ENCODE measurements around the gene DCTN4. TPM values are rescaled to one million over a fixed set of nuclear protein-coding genes. Genes with fewer than 3 reads are reported as not detected.

The DCTN4 gene
- total and polyA plus RNA-seq, 2 of the 4 experiments (the other 2 are of a cell fraction), result 28.1 to 50.2 TPM

GRCh38 chr5:150764530-150764929 is 5.7 kb upstream of the DCTN4 start:
- POLR2A ChIA-PET (ENCODE audit: unreplicated experiment), result no interaction called here
- CTCF ChIA-PET, result no interaction called here
- H4K91ac ChIP-seq (ENCODE audit: insufficient read depth, low read depth, low read length), result no peak overlapping the region

More at GRCh38 chr5:150764530-150764929, 5.7 kb upstream of the DCTN4 start:
- no peak overlapping the region for H4K5ac ChIP-seq (ENCODE audit: low read depth, low read length)
- no peak overlapping the region for H3K27ac ChIP-seq (ENCODE audit: insufficient read depth, low read length)
- in situ Hi-C loops (cut with MboI; ENCODE audit: low sequenced_read_pairs), result no loop called here
- H3K4me2 ChIP-seq (ENCODE audit: low read depth, low read length), result no peak overlapping the region
- H3K9me3 ChIP-seq (ENCODE audit: control insufficient read depth, insufficient read depth, low read length), result peaks cover 2% of the 10 kb centered on the region; the same call in 1 of the 2 replicates
- no peak for DNase-seq
- no peak overlapping the region for H2AK5ac ChIP-seq (ENCODE audit: low read depth, low read length)
- no peak overlapping the region for H3K23ac ChIP-seq (ENCODE audit: low read depth, low read length)
- H3K9me1 ChIP-seq (ENCODE audit: insufficient read depth, low read length), result no peaks in the 10 kb centered on the region; the same call in 1 of the 2 replicates
- no TSS peak for BruUV-seq (replicated peaks)
- no peak overlapping the region for H3K14ac ChIP-seq (replicated peaks; ENCODE audit: low read depth, low read length)
- no peak overlapping the region for H3K9ac ChIP-seq (ENCODE audit: low read depth, low read length)
- H3K4me1 ChIP-seq (ENCODE audit: control insufficient read depth, insufficient read depth, low read length), result peaks cover 5% of the 10 kb centered on the region; the same call in 1 of the 2 replicates
- H3K79me1 ChIP-seq (ENCODE audit: low read depth in 1 of 2, low read length in 2 of 2), result 0 out of 4 replicates have a peak, but pooled peaks cover 0 to 2% of the 10 kb centered on the region in 2 experiments
- no peak overlapping the region for H4K8ac ChIP-seq (ENCODE audit: low read depth in 2 of 2, low read length in 2 of 2)
- no peak overlapping the region for H3K4me3 ChIP-seq (ENCODE audit: insufficient read depth, low read depth, low read length)
- no peak for ATAC-seq (ENCODE audit: low read depth)
- no peaks in the 10 kb centered on the region for H3K27me3 ChIP-seq (ENCODE audit: control insufficient read depth, insufficient read depth, low read length)
- dilution Hi-C loops (cut with HindIII; ENCODE audit: low sequenced_read_pairs, unreplicated experiment), result no loop called here
- intact Hi-C loops (cut with micrococcal nuclease), result no loop called here
- no peak overlapping the region for H2AK9ac ChIP-seq (replicated peaks; ENCODE audit: low read depth, low read length, poor library complexity)
- no peaks in the 10 kb centered on the region for H3K36me3 ChIP-seq (ENCODE audit: control insufficient read depth, insufficient read depth, low read length)
- H2AFZ ChIP-seq (replicated peaks; ENCODE audit: low read length, poor library complexity), result no peak overlapping the region
- no peaks in the 10 kb centered on the region for H4K20me1 ChIP-seq (ENCODE audit: insufficient read depth, low read length)
- no peak overlapping the region for H3K18ac ChIP-seq (ENCODE audit: low read depth, low read length)
- no peak overlapping the region for H2BK120ac ChIP-seq (ENCODE audit: low read depth, low read length)
- 86% methylated on average over 1 of the region's 2 CpGs; no CpG with 5 or more reads in 1 of the 2 experiments for WGBS, 2 experiments (ENCODE audit: extremely low coverage in 2 of 2, insufficient read length in 1 of 2)
- no peak overlapping the region for H3K56ac ChIP-seq (ENCODE audit: extremely low read depth, insufficient read depth, low read length)
- H2BK20ac ChIP-seq (ENCODE audit: low read depth, low read length), result no peak overlapping the region
- no peak overlapping the region for H2BK5ac ChIP-seq (ENCODE audit: low read depth, low read length, poor library complexity, severe bottlenecking)
- TF ChIP-seq RFX5 (IDR thresholded peaks at IDR 0.05; ENCODE audit: low read depth, low read length), result no peak
- no peak for TF ChIP-seq FOS (IDR thresholded peaks at IDR 0.05; ENCODE audit: low read depth, low read length)
- H3K4ac ChIP-seq (ENCODE audit: low read depth, low read length), result no peak overlapping the region
- H2BK15ac ChIP-seq (ENCODE audit: low read depth, low read length), result no peak overlapping the region

Measured in IMR-90 (cell line).